GM12878 (cell line): ENCODE measurements around the gene PLB1.

Experiments
- BCL11A ChIP-seq: IDR thresholded peaks from 2 replicates; pipeline ENCODE4 v1.6.1; 2011; ENCODE audit warnings: low read depth, low read length
- CHD1 ChIP-seq: IDR thresholded peaks from 2 replicates; pipeline ENCODE4 v1.6.1; 2012; ENCODE audit warnings: low read depth, low read length, improper control_type of control experiment
- CTCF ChIP-seq, 3 experiments: IDR thresholded peaks in 2 of 3; conservative IDR thresholded peaks in 1 of 3; 2 replicates each; pipeline ENCODE4 v1.5.1; 2011; ENCODE audit warnings: low read depth in 3 of 3, low read length in 3 of 3, mild to moderate bottlenecking in 3 of 3, control low read depth in 2 of 3, moderate library complexity in 2 of 3, inconsistent platforms in 1 of 3, mixed read lengths in 1 of 3; ENCODE audit not compliant: control insufficient read depth in 2 of 3, insufficient read depth in 1 of 3; ENCODE audit errors: extremely low read depth in 1 of 3
- EP300 ChIP-seq, 2 experiments: fragments of 150-350 bp in 1 of 2; IDR thresholded peaks; 2 replicates each; pipeline ENCODE4 v1.6.1; 2011 to 2012; ENCODE audit warnings: low read depth in 2 of 2, low read length in 2 of 2, borderline replicate concordance in 1 of 2, improper control_type of control experiment in 1 of 2, inconsistent platforms in 1 of 2; ENCODE audit not compliant: control insufficient read depth in 1 of 2
- NBN ChIP-seq: fragments of 450-650 bp; IDR thresholded peaks from 2 replicates; pipeline ENCODE4 v1.6.1; 2016
- POLR2AphosphoS5 ChIP-seq: IDR thresholded peaks from 2 replicates; pipeline ENCODE4 v1.6.1; 2011; ENCODE audit warnings: mild to moderate bottlenecking, low read length, inconsistent platforms
- TF ChIP-seq, protein P1 (sequence below): IDR thresholded peaks from 2 replicates; pipeline ENCODE4 v1.6.1; 2011; ENCODE audit warnings: borderline replicate concordance, low read depth, mild to moderate bottlenecking, moderate library complexity, low read length; ENCODE audit not compliant: insufficient read depth, poor library complexity, severe bottlenecking

DNA sequence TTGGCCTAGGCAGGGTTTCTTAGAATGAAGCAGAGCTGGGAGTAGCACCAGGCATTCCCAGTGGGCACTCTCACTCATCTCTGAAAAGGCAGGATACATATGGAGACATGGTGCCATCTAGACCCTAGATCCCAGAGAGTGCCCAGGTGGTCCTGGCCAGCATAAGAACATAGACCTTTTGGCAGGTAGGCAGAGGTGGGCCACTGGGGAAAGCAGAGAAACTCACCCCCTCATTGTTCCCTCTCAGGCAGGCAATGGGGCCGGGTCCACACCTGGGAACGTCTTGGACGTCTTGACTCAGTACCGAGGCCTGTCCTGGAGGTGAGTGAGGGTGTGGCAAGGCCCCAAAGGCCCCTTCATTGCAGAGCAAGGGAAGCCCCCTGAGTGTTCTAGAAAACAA, 69.2 kb downstream of the PLB1 start:
- TF ChIP-seq CTCF (IDR thresholded peaks at IDR 0.05 in 2 of 3, conservative IDR thresholded peaks at IDR 0.05 in 1 of 3; ENCODE audit: control insufficient read depth in 2 of 3, extremely low read depth in 1 of 3, insufficient read depth in 1 of 3, low read depth in 3 of 3, low read length in 3 of 3) (no peak), EP300 (IDR thresholded peaks at IDR 0.05; ENCODE audit: borderline replicate concordance in 1 of 2, control insufficient read depth in 1 of 2, low read depth in 2 of 2, low read length in 2 of 2) (no peak), CHD1 (no peak), POLR2AphosphoS5 (no peak), NBN (no peak), BCL11A (no peak)
- TF ChIP-seq, protein P1, sequence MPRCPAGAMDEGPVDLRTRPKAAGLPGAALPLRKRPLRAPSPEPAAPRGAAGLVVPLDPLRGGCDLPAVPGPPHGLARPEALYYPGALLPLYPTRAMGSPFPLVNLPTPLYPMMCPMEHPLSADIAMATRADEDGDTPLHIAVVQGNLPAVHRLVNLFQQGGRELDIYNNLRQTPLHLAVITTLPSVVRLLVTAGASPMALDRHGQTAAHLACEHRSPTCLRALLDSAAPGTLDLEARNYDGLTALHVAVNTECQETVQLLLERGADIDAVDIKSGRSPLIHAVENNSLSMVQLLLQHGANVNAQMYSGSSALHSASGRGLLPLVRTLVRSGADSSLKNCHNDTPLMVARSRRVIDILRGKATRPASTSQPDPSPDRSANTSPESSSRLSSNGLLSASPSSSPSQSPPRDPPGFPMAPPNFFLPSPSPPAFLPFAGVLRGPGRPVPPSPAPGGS: no peak
